ENCODE measurements around the gene POR.

DNA sequence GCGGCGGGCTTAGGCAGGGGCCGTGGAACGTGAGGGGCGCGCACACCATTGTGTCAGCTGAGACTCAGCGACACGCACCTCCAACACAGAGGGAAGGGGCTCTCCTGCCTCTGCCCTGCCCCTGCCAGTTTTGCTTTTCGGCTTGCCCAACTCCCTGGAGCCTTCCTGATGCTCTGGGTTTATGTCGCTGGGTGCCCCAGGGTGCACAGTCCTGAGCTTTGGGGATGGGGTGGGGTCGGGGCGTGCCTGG lies 66.2 kb downstream of the POR start:
- TF ChIP-seq, protein P1, sequence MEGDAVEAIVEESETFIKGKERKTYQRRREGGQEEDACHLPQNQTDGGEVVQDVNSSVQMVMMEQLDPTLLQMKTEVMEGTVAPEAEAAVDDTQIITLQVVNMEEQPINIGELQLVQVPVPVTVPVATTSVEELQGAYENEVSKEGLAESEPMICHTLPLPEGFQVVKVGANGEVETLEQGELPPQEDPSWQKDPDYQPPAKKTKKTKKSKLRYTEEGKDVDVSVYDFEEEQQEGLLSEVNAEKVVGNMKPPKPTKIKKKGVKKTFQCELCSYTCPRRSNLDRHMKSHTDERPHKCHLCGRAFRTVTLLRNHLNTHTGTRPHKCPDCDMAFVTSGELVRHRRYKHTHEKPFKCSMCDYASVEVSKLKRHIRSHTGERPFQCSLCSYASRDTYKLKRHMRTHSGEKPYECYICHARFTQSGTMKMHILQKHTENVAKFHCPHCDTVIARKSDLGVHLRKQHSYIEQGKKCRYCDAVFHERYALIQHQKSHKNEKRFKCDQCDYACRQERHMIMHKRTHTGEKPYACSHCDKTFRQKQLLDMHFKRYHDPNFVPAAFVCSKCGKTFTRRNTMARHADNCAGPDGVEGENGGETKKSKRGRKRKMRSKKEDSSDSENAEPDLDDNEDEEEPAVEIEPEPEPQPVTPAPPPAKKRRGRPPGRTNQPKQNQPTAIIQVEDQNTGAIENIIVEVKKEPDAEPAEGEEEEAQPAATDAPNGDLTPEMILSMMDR (IDR thresholded peaks at IDR 0.05): no peak
- TF ChIP-seq POLR2A (IDR thresholded peaks at IDR 0.05): no peak
